NCI-H69 (cell line): ENCODE measurements around the gene CELF3.

Experiments
- DNase-seq: peaks from one replicate; lab custom pipeline; 2025; lab: John Stamatoyannopoulos, UW

CELF3 gene

DNA sequence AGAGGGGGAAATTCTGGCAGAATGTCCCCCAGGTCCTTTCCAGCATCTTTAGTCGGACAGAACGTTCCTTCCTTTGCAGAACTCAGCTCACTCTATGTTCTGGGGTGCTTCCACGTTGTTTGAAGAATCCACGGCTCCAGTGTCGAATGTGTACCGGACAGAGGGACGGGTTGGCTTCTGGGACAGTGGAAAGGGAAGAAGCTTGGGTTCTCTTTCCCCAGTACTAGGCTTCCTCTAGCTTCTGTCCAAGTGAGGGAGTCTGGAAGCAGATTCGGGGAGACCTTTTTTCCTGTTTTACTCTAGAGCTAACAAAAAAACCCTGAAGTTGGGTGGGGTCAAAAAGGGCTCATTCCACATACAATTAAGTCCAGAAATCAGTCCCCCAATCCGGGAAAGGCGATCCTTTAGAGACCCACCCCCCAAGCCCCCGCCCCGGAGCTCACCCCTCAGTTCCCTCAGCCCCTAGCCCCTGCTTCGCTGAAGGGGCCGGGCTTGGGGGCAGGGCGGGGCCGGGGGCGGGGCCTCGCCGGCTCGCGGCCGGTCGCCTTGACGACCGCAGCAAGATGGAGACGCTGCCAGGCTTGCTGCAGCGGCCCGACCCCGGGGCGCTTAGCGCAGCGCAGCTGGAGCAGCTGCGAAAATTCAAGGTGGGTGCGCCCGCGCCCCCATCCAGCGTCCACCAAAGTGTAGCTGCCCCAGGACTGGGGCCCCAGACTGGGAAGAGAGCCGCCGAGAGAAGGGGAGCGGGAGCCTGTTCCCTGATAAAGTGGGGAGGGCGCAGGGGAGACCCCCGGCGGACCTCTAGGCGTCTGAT lies 4.6 kb upstream of the CELF3 start, which contains the start of gene RIIAD1:
RIIAD1 (plus strand) TSS at position 549 of the 814 bp plus-strand sequence; CDS start at position 564, 15 bp downstream.
- peak; percentile 77 for DNase-seq

DNA sequence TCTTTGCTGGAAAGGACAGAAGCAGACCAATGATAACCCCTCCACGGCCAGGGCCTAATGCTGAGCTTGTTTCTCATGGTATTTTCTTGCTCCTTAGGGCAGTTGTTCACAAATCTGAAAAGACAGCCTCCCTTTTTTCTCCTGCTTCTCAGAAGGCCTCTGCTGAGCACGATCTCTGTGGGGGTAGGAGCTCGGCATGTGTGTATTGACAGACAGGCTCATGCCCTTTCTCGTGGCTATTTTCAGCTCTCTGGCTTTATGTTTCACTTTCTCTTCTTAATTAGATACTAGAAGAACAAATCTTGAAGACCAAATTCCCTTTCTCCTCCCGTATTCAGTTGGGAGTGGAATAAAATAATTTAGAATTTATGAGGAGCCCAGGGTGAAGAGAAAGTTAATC lies 4.0 kb upstream of the CELF3 start:
- DNase-seq: no peak

DNA sequence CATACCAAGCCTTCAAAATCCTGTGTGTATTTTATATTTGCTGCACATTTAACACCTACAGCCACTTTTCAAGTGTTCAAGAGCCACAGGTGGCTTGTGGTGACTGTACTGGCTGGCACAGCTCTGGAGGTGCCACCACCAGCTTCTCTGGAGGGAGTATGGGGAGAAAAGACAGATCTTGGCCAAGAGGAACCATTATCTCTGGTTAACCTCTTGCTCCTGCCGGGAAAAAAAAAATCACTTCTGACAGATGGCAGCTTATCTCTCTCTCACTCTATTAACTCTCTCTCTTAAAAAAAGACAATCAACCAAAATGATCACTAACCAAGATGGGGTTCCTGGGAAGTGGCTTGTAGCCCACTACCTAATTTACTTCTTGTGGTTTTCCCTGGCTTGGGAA lies 3.5 kb upstream of the CELF3 start:
- no peak for DNase-seq

DNA sequence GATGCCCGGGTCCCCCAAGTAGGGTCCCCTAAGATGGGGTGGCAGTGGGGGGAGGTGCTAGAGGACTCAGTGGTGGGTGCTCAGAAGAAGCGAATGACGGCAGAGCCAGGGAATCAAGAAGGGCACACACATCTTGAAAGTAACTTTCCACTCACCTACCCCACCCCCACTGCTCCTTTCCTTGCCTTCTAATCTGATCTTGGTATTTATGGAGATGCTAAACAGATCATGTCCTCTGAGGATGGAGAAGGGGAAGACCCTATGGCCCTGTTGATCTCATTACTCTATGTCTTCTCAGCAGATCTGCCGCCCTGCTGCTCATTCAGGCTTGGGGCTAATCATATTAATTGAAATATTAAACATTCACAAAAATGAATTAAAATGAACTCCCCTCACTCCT lies 2.1 kb upstream of the CELF3 start:
- no peak for DNase-seq

DNA sequence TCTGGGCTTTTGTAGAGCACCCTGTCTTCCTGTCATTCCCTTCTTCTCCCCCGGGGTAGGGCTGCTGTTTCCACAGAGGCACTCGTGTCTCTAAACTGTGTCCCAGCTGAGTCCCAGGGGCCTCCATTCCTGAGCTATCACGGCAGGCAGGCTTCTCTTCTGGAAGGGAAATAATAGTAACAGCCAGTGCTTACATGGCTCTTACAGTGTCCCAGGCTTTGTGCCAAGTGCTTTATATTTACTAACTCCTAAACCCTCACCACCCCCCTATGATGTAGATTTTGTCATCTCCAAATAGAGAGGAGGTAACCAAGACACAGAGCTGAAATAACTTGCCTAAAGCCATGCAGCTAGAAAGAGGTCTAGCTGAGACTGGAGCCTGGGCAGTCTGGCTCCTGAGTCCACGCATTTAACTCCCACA lies 1.4 kb upstream of the CELF3 start:
- peak; percentile 80 for DNase-seq

DNA sequence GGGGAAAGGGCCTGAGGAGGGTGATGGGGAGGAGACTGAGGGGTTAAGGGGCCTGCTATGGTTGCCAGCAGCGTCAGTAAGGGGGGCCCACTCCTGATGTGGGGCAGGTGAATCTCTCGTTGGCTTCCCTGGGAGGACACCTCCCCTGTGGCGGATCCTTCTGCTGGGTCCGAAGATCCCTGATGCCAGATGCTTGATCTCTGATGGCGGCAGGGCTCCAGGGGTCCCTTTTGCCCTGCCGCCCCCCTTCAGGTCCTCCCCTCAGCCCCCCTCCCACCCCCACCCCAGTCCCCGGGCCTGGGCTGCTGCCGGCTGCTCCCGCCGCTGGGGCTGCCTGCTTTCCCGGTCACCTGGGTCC lies 219 bp downstream of the CELF3 start:
- no peak for DNase-seq

DNA sequence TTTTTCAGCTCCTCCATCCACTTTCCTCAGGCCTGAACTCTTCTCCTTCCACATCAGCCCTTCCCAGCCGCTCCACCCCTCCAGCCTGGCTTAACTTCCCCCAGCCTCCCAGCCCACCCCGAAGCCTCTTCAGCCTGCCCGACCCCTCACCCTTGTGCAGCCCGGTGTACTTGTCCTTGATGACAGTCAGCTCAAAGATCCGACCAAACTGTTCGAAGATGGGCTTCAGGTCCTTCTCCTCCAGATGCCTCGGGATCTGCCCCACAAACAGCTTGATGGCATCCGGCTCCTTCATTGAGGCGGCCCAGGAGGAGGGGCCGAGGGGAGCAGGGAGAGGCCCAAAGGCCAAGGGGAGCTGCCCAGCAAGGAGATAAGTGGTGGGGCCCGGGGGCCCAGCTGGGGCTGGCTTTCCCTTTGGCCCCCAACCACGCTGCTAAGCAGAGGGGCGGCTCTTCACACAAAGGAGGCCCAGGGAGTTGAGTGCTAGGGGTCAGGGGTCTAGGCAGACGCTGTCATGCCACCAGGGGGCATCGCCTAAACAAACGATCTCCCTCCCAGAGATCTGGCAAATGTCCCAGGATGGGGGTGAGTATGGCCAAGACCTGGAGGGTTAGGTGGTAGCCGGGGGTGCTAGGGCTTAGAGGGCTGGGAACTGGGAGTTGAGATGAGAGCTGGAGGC lies 738 bp downstream of the CELF3 start:
- peak; percentile 95 for DNase-seq

DNA sequence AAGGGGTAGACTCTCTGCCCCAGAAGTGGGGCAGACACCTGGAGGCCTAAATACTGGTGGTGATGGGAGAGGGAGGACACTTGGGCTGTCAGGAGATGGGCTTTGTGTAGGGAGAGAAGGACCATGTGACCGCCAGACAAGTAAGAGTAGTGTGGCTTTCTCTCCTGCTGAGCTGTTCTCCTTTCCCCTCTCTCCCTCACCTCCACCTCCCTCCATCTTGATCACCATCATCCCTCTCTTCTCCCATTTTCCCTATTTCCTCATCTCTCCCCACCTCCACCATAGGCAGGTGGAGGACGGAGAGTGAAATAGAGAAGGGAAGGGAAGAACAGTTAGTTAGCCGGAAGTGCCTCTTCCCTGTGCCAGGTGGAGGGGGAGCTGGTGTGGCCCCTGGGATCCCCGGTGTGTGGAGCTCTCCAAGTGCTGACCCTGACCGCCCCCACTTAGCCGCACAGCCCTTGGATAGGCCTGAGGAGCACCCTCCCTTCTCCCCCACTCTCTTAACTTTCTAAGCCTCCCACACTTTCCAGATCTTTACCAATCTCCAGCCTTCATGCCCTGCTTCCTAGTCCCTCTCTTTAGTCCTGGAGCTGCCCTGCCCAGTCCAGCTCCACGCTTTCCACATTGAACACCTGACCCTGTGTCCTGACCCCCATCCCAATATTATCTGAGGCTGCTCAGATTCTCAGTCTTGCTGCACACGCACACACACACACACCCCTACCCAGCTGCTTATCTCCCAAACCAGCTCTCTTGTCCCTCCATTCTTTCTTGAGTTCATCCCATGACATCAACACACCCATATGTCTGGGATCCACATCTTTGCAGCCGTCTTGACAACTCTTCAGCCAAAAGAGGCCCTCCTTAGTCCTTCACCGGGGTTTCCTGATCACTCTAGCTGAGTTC lies 1.5 kb downstream of the CELF3 start:
- DNase-seq: peak; percentile 11

DNA sequence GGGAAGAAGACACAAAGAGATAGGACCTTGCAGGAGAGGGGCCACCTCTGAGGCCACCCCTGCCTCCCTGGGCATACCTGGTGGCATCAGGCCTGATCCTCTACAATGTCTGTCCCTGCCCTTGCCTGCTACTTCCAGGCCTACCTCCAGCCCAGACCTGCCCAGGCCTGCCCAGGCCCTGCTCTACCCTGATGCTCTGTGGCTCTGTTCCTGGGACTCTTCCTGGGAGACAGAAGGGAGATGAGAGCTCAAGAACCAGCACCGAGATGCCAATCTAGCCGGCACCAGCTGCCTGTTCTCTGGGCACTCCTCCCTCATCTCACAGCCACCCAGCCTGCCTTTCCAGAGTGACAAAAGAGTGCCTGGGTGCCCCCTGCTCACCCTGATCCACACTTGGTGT lies 2.7 kb downstream of the CELF3 start:
- DNase-seq: peak; percentile 45

DNA sequence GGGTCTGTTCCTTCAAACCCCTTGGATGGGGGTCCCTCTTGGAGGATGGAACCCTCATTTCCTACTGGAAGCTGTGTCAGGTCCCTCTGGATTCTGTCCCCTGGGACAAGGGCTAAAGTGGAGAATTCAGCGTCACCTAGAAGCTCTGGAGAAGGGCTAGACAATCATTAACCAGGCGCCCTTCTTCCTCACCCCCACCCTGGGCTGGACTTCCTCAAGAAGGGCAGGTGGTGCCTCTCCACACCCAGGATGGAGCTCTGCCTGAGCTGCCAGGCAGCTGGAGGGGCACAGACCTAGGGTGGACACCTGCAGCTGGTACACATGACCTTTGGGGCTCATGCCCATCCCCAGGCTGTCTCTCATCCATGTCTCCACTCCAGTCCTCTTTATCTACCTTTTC lies 3.6 kb downstream of the CELF3 start:
- DNase-seq: no peak

DNA sequence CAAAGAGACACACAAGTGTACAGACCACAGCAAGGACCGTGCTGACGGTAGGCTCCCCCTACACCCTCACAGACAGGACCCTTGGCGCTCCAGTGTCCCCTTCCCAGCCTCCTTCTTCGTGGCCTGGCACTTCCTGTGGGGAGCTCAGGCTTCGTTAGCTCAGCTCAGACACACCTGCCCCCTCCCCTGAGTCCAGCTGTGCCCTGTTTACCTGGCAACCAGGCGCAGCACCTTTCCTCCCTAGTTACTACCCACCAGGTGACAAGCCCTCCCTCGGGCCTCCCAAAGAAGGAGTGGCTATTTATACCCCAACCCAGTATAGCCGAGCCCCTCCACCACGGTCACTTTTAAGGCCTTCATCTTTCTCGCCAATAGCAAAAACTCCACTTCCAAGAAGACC lies 4.7 kb downstream of the CELF3 start:
- DNase-seq: peak; percentile 89

DNA sequence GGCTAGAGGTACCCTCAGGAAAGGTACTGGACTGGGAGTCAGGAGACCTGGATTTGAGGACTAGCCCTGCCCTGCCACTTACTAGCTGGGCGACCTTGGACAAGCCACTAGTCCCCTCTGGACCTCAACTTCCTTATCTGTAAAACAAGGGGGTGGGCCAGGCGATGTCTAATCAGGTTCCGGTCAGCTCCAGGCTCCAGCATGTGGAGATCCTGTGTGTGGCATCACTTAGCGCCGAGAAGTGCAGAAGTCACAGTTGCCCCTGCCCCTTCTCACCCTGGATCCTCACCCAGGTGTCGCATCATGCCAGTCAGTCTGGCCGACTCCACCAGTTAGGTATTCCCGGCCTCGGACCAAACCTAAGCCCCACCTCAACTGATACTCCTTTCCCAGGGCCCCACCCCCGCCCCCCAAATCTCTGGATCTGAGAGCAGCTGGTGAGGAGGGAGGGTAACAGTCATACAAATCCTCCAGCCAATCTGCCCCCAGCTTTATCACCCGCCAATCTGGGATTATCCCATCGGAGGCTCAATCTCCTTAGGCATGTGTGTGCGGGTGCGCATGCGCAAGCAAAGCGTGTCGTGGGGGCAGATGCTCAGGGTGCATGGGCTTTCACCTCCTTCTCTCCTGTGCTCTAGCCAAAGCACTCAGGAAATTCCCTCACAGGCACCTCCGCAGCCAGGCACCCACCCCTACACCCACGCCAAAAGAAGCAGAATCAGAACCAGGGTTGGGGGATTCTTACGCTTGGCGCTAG lies 5.4 kb downstream of the CELF3 start:
- DNase-seq: no peak

DNA sequence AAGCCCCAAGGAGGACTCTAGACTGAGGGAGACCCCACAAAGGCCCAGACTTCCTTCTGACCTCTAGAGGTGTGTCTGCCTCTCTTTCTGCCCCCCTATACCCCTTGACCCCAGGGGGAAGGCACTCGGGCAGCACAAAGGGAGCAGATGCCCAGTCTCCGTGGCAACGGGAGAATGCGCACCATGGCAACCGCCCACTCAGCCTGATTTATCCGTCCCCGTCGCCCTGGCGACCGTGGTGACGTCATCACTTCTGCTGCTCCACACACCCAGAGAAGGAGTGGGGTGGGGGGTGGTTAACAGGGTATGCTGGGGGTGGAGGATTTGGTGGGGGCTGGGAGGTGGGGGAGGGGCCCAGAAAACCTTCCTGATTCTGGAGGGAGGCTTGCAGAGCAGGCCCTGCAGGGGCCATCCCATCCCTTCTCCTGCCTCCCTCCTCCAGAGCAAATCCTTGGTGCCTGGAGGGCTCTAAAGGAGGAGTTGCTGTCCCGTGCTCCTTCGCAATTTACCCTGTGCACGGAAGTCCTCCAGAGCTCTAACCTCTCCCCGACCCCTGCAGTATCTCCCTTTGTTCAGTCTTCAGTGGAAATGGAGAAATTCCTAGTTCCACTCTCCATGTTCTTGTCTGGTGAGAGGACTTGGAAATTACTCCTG lies 6.3 kb downstream of the CELF3 start:
- peak; percentile 65 for DNase-seq

DNA sequence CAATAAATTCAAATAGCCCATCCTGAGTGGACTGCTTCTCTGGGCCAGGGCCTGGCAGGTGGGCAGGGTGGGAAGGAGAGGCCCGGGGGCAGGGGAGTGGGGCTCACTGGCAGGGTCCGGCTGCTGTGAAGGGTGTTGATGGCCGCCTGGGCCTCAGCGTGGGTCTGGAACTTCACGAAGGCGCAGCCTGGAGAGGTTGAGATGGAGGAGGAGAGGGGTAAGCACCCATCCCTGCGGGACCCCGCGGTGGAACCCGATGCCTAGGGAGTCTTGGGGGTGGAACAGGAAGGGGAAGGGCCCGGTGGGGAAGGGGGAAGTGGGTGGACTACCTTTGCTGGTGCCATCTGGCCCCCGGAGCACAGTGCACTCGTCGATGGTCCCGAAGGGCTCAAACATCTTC lies 7.7 kb downstream of the CELF3 start:
- DNase-seq: no peak

DNA sequence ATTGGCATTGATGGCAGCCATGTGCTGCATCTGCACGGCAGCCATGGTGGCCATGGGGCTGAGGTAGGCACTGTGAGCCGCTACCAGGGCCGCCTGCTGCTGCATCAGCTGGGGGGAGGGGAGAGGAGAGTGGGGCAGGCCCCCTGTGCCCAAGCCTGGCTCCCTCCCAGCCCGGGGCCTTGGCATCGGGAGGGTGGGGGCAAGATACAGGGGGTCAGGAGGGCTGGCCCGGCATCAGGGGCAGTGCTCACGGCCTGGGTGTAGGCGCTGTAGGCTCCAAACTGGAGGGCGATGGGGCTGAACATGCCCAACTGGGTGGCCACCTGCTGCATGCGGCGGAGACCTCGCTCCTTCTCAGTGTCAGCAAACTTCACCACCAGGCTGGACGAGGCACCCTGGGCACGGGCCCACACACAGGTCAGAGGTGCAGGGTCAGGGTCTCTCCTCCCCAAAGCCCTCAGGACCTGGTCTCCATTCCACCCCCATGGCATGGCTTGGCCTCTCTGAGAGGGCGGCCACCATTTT lies 9.0 kb downstream of the CELF3 start:
- no peak for DNase-seq

DNA sequence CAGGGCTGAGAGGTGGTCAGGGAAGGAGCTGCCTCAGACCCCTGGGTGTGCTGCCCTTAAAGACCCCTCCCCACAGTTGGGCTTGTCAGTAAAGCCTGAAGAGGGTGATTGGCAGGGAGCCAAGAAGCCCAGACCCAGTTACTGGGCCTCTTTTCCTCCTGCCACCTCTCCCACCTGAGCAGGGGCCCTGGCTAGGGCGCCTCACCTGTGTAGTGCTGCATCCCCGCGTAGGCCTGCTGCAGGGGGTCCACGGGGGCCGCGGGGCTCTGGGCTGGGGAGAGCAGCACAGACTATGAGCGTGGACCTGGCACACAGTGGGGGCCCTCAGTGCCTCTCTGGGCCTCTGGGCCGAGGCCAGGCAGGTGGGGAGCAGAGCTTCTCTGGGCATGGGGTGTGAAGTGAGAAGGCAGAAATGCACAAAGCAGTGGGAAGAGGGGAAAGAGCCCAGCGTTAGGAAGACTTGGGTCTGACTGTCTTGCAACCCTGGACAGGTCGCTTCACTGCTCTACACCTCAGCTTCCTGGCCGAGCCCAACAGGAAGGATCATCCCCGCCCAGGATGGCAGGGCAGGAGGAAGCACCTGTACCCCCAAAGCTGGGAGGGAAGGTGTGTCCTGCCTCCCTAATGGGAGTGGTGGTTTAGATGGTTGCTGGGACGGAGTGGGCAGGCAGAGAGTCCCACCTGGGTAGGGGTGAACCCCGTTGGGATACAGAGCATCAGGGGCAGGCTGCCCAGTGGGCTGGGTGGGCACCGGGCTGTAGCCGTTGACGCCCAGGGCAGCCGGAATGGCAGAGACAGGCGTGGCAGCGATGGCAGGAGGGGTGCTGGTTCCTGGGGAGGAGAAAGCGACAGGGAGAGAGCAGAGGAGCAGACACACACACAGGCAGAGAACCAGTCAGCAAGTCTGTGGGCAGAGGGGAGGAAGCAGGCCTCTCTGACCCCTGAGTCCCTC lies 9.9 kb downstream of the CELF3 start:
- no peak for DNase-seq

DNA sequence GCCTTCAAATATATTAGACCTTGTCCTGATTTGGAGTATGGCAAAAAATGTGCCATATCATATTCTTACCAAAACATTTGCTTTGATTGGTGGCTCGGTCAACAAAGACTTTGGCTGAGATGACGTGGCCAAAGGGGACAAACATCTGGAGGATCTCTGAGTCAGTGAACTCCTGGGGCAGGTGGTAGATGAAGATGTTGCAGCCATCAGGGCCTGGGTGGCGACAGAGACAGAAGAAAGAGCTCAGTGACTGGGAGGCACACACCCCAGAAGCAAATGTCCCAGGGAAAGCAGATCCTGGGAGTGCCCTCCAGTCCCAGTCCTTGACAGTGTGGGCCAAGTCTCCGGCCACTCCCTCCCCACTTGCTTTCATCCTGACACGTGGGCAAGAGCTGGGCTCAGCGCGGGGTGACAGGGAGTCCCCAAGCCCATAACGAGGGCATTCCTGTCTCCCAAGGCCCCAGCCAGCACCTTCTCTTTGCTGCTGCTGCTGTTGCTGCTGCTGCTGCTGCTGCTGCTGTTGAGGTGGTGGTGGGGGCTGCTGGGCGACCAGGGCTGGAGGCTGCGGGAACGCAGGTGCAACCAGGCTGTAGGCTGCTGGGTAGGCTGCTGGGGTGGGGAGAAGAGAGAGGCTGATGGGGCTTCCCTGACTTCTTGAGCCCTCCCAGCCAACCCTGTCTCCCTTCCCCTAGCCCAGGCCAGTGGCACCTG lies 10.7 kb downstream of the CELF3 start:
- no peak for DNase-seq

DNA sequence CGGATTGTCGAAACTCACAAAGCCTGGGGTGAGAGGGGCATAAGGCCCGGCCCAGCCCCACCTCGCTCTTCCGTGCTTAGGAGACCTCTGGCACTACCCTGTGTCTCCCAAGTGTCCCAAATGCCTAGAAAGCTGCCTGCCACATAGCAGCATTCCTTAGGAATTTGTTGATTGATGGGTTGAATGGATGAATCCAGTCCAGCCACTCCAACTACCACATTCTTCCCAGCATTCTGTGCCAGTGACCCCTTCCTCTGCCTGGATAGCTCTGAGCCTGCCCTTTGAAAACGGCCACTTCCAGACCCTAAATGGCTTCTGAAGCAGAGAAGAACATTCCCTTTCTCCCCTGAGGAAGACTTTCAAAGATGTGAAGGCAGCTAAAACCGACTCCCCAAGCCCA lies 11.5 kb downstream of the CELF3 start:
- DNase-seq: no peak

DNA sequence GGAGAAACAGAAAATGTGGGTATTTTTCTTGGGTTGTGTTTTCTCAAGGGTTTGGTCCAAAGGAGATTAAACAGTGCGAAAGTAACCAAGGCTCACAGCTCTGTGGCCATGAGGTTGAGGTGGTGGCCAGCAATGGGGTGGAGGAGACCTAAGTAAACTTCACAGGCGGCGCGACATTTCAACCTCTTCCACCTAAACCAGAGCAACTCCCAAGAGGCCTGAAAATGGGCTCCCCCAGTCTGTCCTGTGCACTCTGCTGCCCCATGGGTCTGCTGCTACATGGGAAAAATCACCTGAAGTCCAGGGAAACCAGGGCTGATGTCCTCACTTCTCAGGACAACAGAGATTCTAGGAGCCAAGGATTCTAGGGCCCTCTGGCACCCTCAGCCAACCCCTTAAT lies 12.4 kb downstream of the CELF3 start:
- DNase-seq: no peak
